ENCODE data around the gene PEMT.

Gene PEMT

GRCh38 chr17:17525311-17525710 is 66.2 kb downstream of the PEMT start:
- H3K27me3 ChIP-seq (ENCODE audit: insufficient read depth, low read length): peaks cover 9% of the 10 kb centered on the region
- H3K4me3 ChIP-seq (ENCODE audit: low read depth, low read length, poor library complexity, severe bottlenecking): no peak overlapping the region
- H3K9ac ChIP-seq (ENCODE audit: low read length): no peak overlapping the region
- no peaks in the 10 kb centered on the region for H3K9me2 ChIP-seq (ENCODE audit: low read depth, low read length)
- no peaks in the 10 kb centered on the region for H3K9me3 ChIP-seq (ENCODE audit: low read length)
- H3K36me3 ChIP-seq (ENCODE audit: insufficient read depth, low read length): no peaks in the 10 kb centered on the region
- no peak overlapping the region for H3K27ac ChIP-seq (ENCODE audit: low read depth, low read length, poor library complexity, severe bottlenecking)
- H2AFZ ChIP-seq (ENCODE audit: low read length): no peak overlapping the region
- H3F3A ChIP-seq (ENCODE audit: insufficient read depth, low read length): no peaks in the 10 kb centered on the region
- H3K4me1 ChIP-seq (ENCODE audit: insufficient read depth, low read length, severe bottlenecking): no peaks in the 10 kb centered on the region
- H3K4me2 ChIP-seq (ENCODE audit: low read length): no peak overlapping the region
- no peaks in the 10 kb centered on the region for H4K20me1 ChIP-seq (ENCODE audit: insufficient read depth, low read length)
- no peaks in the 10 kb centered on the region for H3K79me2 ChIP-seq (ENCODE audit: insufficient read depth, low read length)
- TF ChIP-seq EZH2 (IDR thresholded peaks at IDR 0.05; ENCODE audit: borderline replicate concordance, low read length): no peak
- TF ChIP-seq CTCF (IDR thresholded peaks at IDR 0.05; ENCODE audit: low read length): no peak

GRCh38 chr17:17523731-17524490 is 67.6 kb downstream of the PEMT start:
- Histone ChIP-seq H3K36me3 (ENCODE audit: insufficient read depth, low read length) (no peaks in the 10 kb centered on the region), H3K4me1 (ENCODE audit: insufficient read depth, low read length, severe bottlenecking) (no peaks in the 10 kb centered on the region), H3K9me2 (ENCODE audit: low read depth, low read length) (no peaks in the 10 kb centered on the region), H4K20me1 (ENCODE audit: insufficient read depth, low read length) (no peaks in the 10 kb centered on the region), H2AFZ (ENCODE audit: low read length) (no peak overlapping the region), H3K27me3 (ENCODE audit: insufficient read depth, low read length) (peaks cover 9% of the 10 kb centered on the region), H3K4me3 (ENCODE audit: low read depth, low read length, poor library complexity, severe bottlenecking) (no peak overlapping the region), H3K4me2 (ENCODE audit: low read length) (no peak overlapping the region), H3K79me2 (ENCODE audit: insufficient read depth, low read length) (no peaks in the 10 kb centered on the region), H3K27ac (ENCODE audit: low read depth, low read length, poor library complexity, severe bottlenecking) (no peak overlapping the region), H3K9me3 (ENCODE audit: low read length) (no peaks in the 10 kb centered on the region), H3K9ac (ENCODE audit: low read length) (no peak overlapping the region), H3F3A (ENCODE audit: insufficient read depth, low read length) (no peaks in the 10 kb centered on the region)
- no peak for TF ChIP-seq EZH2 (IDR thresholded peaks at IDR 0.05; ENCODE audit: borderline replicate concordance, low read length)
- TF ChIP-seq CTCF (IDR thresholded peaks at IDR 0.05; ENCODE audit: low read length): no peak

- H3K4me3 ChIP-seq (ENCODE audit: low read depth, low read length, poor library complexity, severe bottlenecking): no peak overlapping the region
- TF ChIP-seq EZH2 (IDR thresholded peaks at IDR 0.05; ENCODE audit: borderline replicate concordance, low read length): no peak
- no peak for TF ChIP-seq CTCF (IDR thresholded peaks at IDR 0.05; ENCODE audit: low read length)
- no peak overlapping the region for H3K9ac ChIP-seq (ENCODE audit: low read length)
Observed at GRCh38 chr17:17523001-17523730, 68.3 kb downstream of the PEMT start.

More at GRCh38 chr17:17523001-17523730, 68.3 kb downstream of the PEMT start:
- Histone ChIP-seq H2AFZ (ENCODE audit: low read length) (no peak overlapping the region), H3K4me2 (ENCODE audit: low read length) (no peak overlapping the region), H4K20me1 (ENCODE audit: insufficient read depth, low read length) (no peaks in the 10 kb centered on the region), H3F3A (ENCODE audit: insufficient read depth, low read length) (no peaks in the 10 kb centered on the region), H3K27ac (ENCODE audit: low read depth, low read length, poor library complexity, severe bottlenecking) (no peak overlapping the region), H3K9me2 (ENCODE audit: low read depth, low read length) (no peaks in the 10 kb centered on the region), H3K27me3 (ENCODE audit: insufficient read depth, low read length) (peaks cover 9% of the 10 kb centered on the region), H3K4me1 (ENCODE audit: insufficient read depth, low read length, severe bottlenecking) (no peaks in the 10 kb centered on the region), H3K36me3 (ENCODE audit: insufficient read depth, low read length) (no peaks in the 10 kb centered on the region), H3K9me3 (ENCODE audit: low read length) (no peaks in the 10 kb centered on the region), H3K79me2 (ENCODE audit: insufficient read depth, low read length) (no peaks in the 10 kb centered on the region)
